ENCODE results near the gene LIN28A.

DNA sequence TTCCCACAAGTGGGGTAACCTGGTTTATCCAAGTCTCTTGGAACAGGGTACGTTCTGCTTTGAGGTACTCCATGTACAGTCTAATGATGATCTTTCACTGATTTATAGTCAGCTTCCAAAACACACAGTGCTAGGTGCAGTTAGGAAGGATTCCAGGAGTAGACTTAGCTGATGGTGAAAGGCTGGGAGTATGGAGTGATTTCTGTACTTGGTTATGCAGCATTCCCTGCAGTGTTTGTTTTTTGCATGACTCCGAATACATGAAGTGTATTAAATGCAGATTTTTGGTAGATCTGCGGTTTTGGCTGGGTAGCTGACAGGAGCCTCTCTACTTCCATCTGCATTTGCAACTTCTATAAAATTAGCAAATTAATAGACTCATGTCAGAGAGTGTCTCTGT, 65.4 kb downstream of the LIN28A start:
- TF ChIP-seq NRF1 (IDR thresholded peaks at IDR 0.05; ENCODE audit: low read depth, low read length): no peak
- TF ChIP-seq GABPA (IDR thresholded peaks at IDR 0.05; ENCODE audit: low read depth): no peak
- no peak for TF ChIP-seq EZH2phosphoT487 (IDR thresholded peaks at IDR 0.05; ENCODE audit: borderline replicate concordance, low read depth)
- no peak for TF ChIP-seq SMC3 (IDR thresholded peaks at IDR 0.05; ENCODE audit: low read depth, low read length)
- TF ChIP-seq, protein P1, sequence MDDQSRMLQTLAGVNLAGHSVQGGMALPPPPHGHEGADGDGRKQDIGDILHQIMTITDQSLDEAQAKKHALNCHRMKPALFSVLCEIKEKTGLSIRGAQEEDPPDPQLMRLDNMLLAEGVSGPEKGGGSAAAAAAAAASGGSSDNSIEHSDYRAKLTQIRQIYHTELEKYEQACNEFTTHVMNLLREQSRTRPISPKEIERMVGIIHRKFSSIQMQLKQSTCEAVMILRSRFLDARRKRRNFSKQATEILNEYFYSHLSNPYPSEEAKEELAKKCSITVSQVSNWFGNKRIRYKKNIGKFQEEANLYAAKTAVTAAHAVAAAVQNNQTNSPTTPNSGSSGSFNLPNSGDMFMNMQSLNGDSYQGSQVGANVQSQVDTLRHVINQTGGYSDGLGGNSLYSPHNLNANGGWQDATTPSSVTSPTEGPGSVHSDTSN (IDR thresholded peaks at IDR 0.05): no peak
- TF ChIP-seq CTCF (IDR thresholded peaks at IDR 0.05): no peak
- TF ChIP-seq, protein P2, sequence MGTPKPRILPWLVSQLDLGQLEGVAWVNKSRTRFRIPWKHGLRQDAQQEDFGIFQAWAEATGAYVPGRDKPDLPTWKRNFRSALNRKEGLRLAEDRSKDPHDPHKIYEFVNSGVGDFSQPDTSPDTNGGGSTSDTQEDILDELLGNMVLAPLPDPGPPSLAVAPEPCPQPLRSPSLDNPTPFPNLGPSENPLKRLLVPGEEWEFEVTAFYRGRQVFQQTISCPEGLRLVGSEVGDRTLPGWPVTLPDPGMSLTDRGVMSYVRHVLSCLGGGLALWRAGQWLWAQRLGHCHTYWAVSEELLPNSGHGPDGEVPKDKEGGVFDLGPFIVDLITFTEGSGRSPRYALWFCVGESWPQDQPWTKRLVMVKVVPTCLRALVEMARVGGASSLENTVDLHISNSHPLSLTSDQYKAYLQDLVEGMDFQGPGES (IDR thresholded peaks at IDR 0.05; ENCODE audit: low read depth, low read length): no peak
- no peak for TF ChIP-seq POLR2AphosphoS5 (IDR thresholded peaks at IDR 0.05; ENCODE audit: low read depth, low read length)
- TF ChIP-seq, protein P3, sequence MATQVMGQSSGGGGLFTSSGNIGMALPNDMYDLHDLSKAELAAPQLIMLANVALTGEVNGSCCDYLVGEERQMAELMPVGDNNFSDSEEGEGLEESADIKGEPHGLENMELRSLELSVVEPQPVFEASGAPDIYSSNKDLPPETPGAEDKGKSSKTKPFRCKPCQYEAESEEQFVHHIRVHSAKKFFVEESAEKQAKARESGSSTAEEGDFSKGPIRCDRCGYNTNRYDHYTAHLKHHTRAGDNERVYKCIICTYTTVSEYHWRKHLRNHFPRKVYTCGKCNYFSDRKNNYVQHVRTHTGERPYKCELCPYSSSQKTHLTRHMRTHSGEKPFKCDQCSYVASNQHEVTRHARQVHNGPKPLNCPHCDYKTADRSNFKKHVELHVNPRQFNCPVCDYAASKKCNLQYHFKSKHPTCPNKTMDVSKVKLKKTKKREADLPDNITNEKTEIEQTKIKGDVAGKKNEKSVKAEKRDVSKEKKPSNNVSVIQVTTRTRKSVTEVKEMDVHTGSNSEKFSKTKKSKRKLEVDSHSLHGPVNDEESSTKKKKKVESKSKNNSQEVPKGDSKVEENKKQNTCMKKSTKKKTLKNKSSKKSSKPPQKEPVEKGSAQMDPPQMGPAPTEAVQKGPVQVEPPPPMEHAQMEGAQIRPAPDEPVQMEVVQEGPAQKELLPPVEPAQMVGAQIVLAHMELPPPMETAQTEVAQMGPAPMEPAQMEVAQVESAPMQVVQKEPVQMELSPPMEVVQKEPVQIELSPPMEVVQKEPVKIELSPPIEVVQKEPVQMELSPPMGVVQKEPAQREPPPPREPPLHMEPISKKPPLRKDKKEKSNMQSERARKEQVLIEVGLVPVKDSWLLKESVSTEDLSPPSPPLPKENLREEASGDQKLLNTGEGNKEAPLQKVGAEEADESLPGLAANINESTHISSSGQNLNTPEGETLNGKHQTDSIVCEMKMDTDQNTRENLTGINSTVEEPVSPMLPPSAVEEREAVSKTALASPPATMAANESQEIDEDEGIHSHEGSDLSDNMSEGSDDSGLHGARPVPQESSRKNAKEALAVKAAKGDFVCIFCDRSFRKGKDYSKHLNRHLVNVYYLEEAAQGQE (IDR thresholded peaks at IDR 0.05; ENCODE audit: low read depth, low read length): no peak
- no peak for TF ChIP-seq FOXM1 (IDR thresholded peaks at IDR 0.05; ENCODE audit: low read depth)
- TF ChIP-seq CHD2 (IDR thresholded peaks at IDR 0.05; ENCODE audit: low read length, partially characterized antibody): no peak
- no peak for TF ChIP-seq RCOR1 (IDR thresholded peaks at IDR 0.05; ENCODE audit: low read length)
- TF ChIP-seq MAX (IDR thresholded peaks at IDR 0.05; ENCODE audit: low read depth): no peak
- TF ChIP-seq FOSL2 (IDR thresholded peaks at IDR 0.05; ENCODE audit: borderline replicate concordance, low read depth): no peak

Measured in SK-N-SH (cell line).